Measurements from ENCODE around the gene TMEM141.

TMEM141 gene

DNA sequence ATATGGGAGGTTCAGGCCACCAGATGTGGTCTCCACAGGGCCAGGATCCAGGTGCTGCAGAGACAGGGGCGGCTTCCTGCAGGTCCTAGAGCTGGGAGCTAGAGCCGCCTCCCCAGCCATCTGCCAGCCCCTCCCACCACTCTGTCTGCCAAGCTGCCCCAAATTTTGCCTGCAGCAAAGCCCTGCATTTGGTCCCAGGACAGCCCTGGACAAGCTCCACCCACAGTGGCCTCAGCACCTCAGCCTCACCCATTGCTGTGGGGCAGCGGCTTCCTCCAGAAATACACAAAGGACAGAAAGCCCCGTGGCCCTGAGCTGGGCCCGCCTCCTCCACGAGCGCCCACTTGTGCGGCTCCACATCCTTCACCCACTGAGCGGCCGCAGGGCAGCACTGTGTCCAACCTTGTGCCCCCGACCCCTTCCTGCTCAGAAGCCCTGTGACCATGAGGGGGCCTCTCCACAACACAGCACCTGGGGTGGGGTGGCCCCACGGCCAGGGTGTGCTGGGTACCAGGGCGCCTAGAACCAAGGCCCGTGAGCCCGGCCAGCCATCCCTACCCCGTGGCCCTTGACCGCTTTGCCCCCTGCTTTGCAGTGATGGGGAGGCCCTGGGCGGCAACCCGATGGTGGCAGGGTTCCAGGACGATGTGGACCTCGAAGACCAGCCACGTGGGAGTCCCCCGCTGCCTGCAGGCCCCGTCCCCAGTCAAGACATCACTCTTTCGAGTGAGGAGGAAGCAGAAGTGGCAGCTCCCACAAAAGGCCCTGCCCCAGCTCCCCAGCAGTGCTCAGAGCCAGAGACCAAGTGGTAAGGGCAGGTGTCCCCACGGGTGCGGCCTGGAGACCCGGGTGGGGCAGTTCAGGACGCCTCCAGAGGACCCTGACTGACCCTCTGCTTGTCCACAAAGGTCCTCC is 47.4 kb downstream of the TMEM141 start:
- no peaks in the 10 kb centered on the region for H3K36me3 ChIP-seq (ENCODE audit: insufficient read depth, low read length)
- no peak for TF ChIP-seq EZH2phosphoT487 (IDR thresholded peaks at IDR 0.05; ENCODE audit: borderline replicate concordance)
- TF ChIP-seq, protein P1, sequence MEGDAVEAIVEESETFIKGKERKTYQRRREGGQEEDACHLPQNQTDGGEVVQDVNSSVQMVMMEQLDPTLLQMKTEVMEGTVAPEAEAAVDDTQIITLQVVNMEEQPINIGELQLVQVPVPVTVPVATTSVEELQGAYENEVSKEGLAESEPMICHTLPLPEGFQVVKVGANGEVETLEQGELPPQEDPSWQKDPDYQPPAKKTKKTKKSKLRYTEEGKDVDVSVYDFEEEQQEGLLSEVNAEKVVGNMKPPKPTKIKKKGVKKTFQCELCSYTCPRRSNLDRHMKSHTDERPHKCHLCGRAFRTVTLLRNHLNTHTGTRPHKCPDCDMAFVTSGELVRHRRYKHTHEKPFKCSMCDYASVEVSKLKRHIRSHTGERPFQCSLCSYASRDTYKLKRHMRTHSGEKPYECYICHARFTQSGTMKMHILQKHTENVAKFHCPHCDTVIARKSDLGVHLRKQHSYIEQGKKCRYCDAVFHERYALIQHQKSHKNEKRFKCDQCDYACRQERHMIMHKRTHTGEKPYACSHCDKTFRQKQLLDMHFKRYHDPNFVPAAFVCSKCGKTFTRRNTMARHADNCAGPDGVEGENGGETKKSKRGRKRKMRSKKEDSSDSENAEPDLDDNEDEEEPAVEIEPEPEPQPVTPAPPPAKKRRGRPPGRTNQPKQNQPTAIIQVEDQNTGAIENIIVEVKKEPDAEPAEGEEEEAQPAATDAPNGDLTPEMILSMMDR (conservative IDR thresholded peaks at IDR 0.05; ENCODE audit: low read length), result no peak
- H2AFZ ChIP-seq (ENCODE audit: low read length), result no peak overlapping the region
- H3K79me2 ChIP-seq (ENCODE audit: insufficient read depth, low read length), result no peaks in the 10 kb centered on the region
- peaks cover 4% of the 10 kb centered on the region for H4K20me1 ChIP-seq (ENCODE audit: insufficient read depth, low read length, poor library complexity, severe bottlenecking)
- no peaks in the 10 kb centered on the region for H3K9me3 ChIP-seq (ENCODE audit: insufficient read depth, low read depth, low read length)
- H3F3A ChIP-seq (ENCODE audit: low read depth), result no peaks in the 10 kb centered on the region
- no peak overlapping the region for H3K4me2 ChIP-seq (ENCODE audit: low read depth, low read length, poor library complexity, severe bottlenecking)
- no peak overlapping the region for H3K9ac ChIP-seq (ENCODE audit: low read depth, low read length, poor library complexity, severe bottlenecking)
- H3K4me3 ChIP-seq (ENCODE audit: low read length, poor library complexity, severe bottlenecking), result no peak overlapping the region
- no peaks in the 10 kb centered on the region for H3K9me2 ChIP-seq (replicated peaks; ENCODE audit: low read depth, low read length)
- H3K4me1 ChIP-seq (ENCODE audit: insufficient read depth, low read length, poor library complexity, severe bottlenecking), result peaks cover 8% of the 10 kb centered on the region
- no peaks in the 10 kb centered on the region for H3K27me3 ChIP-seq (ENCODE audit: insufficient read depth, low read length, poor library complexity, severe bottlenecking)

DNA sequence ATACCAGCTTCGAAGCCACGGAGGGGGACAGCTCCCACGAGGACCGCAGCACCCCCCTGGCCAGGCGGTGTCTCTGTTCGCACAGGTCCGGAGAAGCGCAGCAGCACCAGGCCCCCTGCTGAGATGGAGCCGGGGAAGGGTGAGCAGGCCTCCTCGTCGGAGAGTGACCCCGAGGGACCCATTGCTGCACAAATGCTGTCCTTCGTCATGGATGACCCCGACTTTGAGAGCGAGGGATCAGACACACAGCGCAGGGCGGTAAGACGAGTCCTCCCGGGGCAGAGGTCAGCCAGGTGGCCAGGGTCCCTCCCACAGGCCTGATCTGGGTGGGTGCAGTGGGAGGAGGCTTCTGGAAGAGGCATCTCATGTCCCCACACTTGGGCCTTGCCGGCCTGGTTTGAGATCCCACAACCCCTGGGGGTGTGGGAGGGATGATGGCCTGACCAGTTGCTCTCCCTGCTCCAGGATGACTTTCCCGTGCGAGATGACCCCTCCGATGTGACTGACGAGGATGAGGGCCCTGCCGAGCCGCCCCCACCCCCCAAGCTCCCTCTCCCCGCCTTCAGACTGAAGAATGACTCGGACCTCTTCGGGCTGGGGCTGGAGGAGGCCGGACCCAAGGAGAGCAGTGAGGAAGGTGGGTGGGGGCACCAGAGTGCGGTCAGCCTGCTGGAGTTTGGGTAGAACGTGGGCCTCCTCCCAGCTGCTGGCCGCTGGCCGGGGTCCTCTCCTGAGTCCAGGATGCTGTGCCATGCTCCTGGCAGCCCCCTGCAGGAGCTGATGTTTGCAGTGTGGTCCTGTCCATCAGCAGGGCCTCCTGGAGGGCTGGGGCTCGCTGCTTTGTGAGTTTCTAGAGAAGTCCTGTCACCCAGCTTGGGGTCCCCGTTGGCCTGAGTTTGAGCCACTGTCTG is 48.3 kb downstream of the TMEM141 start:
- H3K4me1 ChIP-seq (ENCODE audit: insufficient read depth, low read length, poor library complexity, severe bottlenecking), result peaks cover 8% of the 10 kb centered on the region
- no peak overlapping the region for H3K4me2 ChIP-seq (ENCODE audit: low read depth, low read length, poor library complexity, severe bottlenecking)
- H3K9me2 ChIP-seq (replicated peaks; ENCODE audit: low read depth, low read length), result no peaks in the 10 kb centered on the region
- no peaks in the 10 kb centered on the region for H3K9me3 ChIP-seq (ENCODE audit: insufficient read depth, low read depth, low read length)
- TF ChIP-seq EZH2phosphoT487 (IDR thresholded peaks at IDR 0.05; ENCODE audit: borderline replicate concordance), result no peak
- TF ChIP-seq, protein P1 (conservative IDR thresholded peaks at IDR 0.05; ENCODE audit: low read length), result no peak
- H3K27me3 ChIP-seq (ENCODE audit: insufficient read depth, low read length, poor library complexity, severe bottlenecking), result no peaks in the 10 kb centered on the region
- peaks cover 4% of the 10 kb centered on the region for H4K20me1 ChIP-seq (ENCODE audit: insufficient read depth, low read length, poor library complexity, severe bottlenecking)
- H3K79me2 ChIP-seq (ENCODE audit: insufficient read depth, low read length), result no peaks in the 10 kb centered on the region
- no peak overlapping the region for H2AFZ ChIP-seq (ENCODE audit: low read length)
- no peaks in the 10 kb centered on the region for H3K36me3 ChIP-seq (ENCODE audit: insufficient read depth, low read length)
- H3K4me3 ChIP-seq (ENCODE audit: low read length, poor library complexity, severe bottlenecking), result no peak overlapping the region
- no peaks in the 10 kb centered on the region for H3F3A ChIP-seq (ENCODE audit: low read depth)
- no peak overlapping the region for H3K9ac ChIP-seq (ENCODE audit: low read depth, low read length, poor library complexity, severe bottlenecking)

DNA sequence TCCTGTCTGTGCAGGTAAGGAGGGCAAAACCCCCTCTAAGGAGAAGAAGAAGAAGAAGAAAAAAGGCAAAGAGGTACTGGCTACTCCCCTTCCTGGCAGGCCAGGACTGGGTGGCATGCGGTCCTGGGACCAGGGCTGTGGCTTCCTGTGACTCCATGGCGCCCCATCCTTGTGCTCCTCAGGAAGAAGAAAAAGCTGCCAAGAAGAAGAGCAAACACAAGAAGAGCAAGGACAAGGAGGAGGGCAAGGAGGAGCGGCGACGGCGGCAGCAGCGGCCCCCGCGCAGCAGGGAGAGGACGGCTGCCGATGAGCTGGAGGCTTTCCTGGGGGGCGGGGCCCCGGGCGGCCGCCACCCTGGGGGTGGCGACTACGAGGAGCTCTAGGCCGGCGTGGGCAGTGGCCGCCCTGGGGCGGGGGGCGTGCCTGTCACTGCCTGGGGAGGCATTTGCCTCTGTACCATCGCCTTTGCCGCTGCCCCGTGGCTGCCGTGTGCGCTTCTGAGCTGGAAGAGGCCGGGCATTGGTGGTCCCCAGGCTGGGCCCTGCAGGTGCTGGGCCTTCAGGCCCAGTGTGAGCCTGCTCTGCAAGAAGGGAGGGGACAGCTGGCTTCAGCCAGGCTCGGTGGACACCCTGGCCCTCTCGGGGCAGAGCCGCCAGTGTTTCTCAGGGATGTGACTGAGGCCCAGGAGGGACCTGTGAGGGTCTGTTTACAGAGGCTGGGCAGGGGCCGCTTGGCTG is 49.2 kb downstream of the TMEM141 start:
- Histone ChIP-seq H3K4me2 (ENCODE audit: low read depth, low read length, poor library complexity, severe bottlenecking) (no peak overlapping the region), H3K9me2 (replicated peaks; ENCODE audit: low read depth, low read length) (no peaks in the 10 kb centered on the region), H3K4me1 (ENCODE audit: insufficient read depth, low read length, poor library complexity, severe bottlenecking) (peaks cover 8% of the 10 kb centered on the region), H3K9ac (ENCODE audit: low read depth, low read length, poor library complexity, severe bottlenecking) (no peak overlapping the region), H3K36me3 (ENCODE audit: insufficient read depth, low read length) (no peaks in the 10 kb centered on the region), H3K27me3 (ENCODE audit: insufficient read depth, low read length, poor library complexity, severe bottlenecking) (no peaks in the 10 kb centered on the region), H3K79me2 (ENCODE audit: insufficient read depth, low read length) (no peaks in the 10 kb centered on the region), H3K9me3 (ENCODE audit: insufficient read depth, low read depth, low read length) (no peaks in the 10 kb centered on the region), H4K20me1 (ENCODE audit: insufficient read depth, low read length, poor library complexity, severe bottlenecking) (peaks cover 4% of the 10 kb centered on the region), H2AFZ (ENCODE audit: low read length) (no peak overlapping the region), H3K4me3 (ENCODE audit: low read length, poor library complexity, severe bottlenecking) (no peak overlapping the region), H3F3A (ENCODE audit: low read depth) (no peaks in the 10 kb centered on the region)
- TF ChIP-seq EZH2phosphoT487 (IDR thresholded peaks at IDR 0.05; ENCODE audit: borderline replicate concordance), result no peak
- TF ChIP-seq, protein P1 (conservative IDR thresholded peaks at IDR 0.05; ENCODE audit: low read length), result no peak
